Endothelial cell of coronary artery (primary cell): ENCODE results near the gene HEXA. TPM values are rescaled to one million over a fixed set of nuclear protein-coding genes. Genes with fewer than 3 reads are reported as not detected.

ENCODE experiments used
- total RNA-seq: library from RNA; depleted of rRNA; stranded (reverse); fragments of >200 nt; gene quantifications from 2 replicates; pipeline ENCODE4 v1.2.3, GENCODE V29; 2014

HEXA gene
- 42.4 and 47.8 TPM in 2 replicates for total RNA-seq

DNA sequence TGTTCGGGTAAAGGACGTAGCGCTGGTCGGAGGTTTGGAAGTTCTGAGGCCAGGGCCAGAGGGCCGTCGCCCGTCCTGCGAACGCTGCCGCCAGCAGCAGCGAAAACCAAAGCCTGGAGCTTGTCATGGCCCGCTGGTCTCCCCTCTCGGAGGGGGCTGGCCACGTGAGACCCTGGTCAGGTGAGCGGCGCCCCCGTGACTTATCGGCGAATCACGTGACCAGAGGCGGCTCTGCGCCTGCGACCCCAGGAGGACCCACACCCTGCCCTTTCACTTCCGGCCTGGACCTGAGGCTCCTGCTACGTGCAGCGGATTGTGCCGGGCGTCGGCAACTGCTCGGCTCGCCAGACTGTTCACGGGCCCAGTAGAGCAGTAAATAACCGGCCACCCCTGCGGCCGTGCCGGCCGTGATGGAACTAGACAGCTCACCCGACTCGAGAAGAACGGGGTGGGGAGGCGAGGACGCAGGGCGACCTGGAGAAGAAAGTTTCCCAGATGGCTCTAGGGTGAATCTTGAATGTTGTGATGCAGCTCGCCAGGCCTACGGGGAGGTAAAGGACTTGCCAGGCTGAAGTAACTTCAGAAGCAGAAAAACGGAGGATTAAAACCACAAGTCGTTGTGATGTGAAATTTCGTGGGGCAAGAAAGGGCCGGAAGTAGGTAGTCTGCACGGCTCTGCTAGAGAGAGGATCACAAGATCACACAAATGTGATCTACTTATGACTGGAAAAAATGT lies at the start of gene HEXA:
Gene HEXA, minus strand, starts transcription at position 169 of the 736 bp plus-strand sequence. Its CDS starts 42 bp downstream, at position 127.

DNA sequence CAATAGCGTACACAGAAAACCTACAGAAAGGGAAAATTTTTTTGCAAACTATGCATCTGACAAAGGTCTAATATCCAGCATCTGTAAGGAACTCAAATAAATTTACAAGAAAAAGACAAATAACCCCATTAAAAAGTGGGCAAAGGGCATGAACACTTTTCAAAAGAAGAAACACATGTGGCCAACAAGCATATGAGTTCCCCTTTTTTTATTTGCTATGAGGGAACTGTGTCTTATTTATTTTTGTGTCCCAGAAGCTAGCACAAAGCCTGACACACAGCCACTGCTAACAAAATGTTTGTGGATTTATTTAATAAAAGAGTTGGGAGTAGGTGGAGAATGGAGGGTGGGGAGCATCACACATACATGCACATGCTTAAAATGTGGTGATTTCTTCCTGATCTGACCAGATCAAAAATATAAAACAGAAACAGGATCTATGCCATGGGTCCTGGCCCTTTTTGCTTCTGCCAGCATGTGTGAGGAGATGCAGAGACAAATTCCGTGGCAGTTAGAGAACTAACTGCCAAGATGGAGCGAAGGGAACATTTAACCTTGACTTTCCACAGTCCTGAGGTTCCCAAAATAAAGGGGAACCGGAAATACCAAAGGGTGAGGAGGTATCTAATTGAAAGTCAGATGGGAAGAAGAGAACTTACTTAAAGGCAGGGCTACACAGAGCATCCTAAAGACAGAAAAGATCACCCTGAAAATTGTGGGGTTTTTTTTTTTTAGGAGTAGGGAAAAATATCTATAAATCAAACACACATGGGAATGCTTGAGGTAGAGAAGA lies 22.2 kb upstream of the HEXA start, which contains the start of gene TMEM202:
Gene TMEM202, plus strand, starts transcription at position 510 of the 793 bp plus-strand sequence. Its CDS starts 22 bp downstream, at position 532.

GRCh38 chr15:72319985-72320671 lies 55.7 kb downstream of the HEXA start, which contains the start of gene CELF6:
CELF6 (minus strand) TSS chr15:72320157; CDS start chr15:72319874, 283 bp downstream.

Other genes starting within 250 kb of the HEXA start
- gene GRAMD2A, start 178.2 kb downstream of the HEXA start, total RNA-seq, result under 0.01 and 0.09 TPM in 2 replicates
- 1,065 and 1,721 TPM in 2 replicates for gene PKM, start 144.8 kb downstream of the HEXA start, total RNA-seq
- 9.8 and 16.5 TPM in 2 replicates for gene PARP6, start 103.5 kb downstream of the HEXA start, total RNA-seq
- gene CELF6, start 55.9 kb downstream of the HEXA start, total RNA-seq, result not detected in 2 replicates
- not detected in 2 replicates for gene TMEM202, start 22.3 kb upstream of the HEXA start, total RNA-seq
- 38.1 and 51.8 TPM in 2 replicates for gene ARIH1, start 98.3 kb upstream of the HEXA start, total RNA-seq